DOHH2 (cell line): ENCODE measurements around the gene DYNC1I1.

Source experiments
- H3F3A ChIP-seq: fragments of 200-600 bp; sonication (generic), shearing (Covaris generic); 2 replicates; pipeline ENCODE4 v1.6.0; 2016; ENCODE audit warnings: antibody characterized with exemption, mild to moderate bottlenecking; ENCODE audit not compliant: control insufficient read depth, insufficient read depth
- H3K27ac ChIP-seq: fragments of 200-600 bp; sonication (generic); 2 replicates; pipeline ENCODE4 v1.5.1; 2014; ENCODE audit warnings: low read depth, mild to moderate bottlenecking, low read length, moderate library complexity
- H3K27me3 ChIP-seq: fragments of 200-600 bp; sonication (generic); 2 replicates; pipeline ENCODE4 v1.6.1; 2014; ENCODE audit warnings: mild to moderate bottlenecking, low read length, mixed read lengths; ENCODE audit not compliant: control insufficient read depth
- H3K36me3 ChIP-seq: fragments of 200-600 bp; sonication (generic); 2 replicates; pipeline ENCODE4 v1.6.1; 2014; ENCODE audit warnings: mild to moderate bottlenecking, low read length, moderate library complexity, mixed read lengths; ENCODE audit not compliant: control insufficient read depth
- H3K4me1 ChIP-seq: fragments of 200-600 bp; sonication (generic); 2 replicates; pipeline ENCODE4 v1.6.1; 2014; ENCODE audit warnings: mild to moderate bottlenecking, low read length, mixed read lengths; ENCODE audit not compliant: control insufficient read depth
- H3K4me2 ChIP-seq: fragments of 200-600 bp; sonication (generic); 2 replicates; pipeline ENCODE4 v1.6.0; 2014; ENCODE audit warnings: mild to moderate bottlenecking, low read length, moderate library complexity
- H3K4me3 ChIP-seq: fragments of 200-600 bp; sonication (generic); 2 replicates; pipeline ENCODE4 v1.5.1; 2014; ENCODE audit warnings: mild to moderate bottlenecking, low read length, mixed read lengths
- H3K79me2 ChIP-seq: fragments of 200-600 bp; sonication (generic); 2 replicates; pipeline ENCODE4 v1.6.1; 2014; ENCODE audit warnings: mild to moderate bottlenecking, low read length, mixed read lengths; ENCODE audit not compliant: control insufficient read depth
- H3K9me2 ChIP-seq: fragments of 200-600 bp; sonication (generic); replicated peaks from 2 replicates; pipeline ENCODE4 v1.6.1; 2014; ENCODE audit warnings: mild to moderate bottlenecking, low read length, mixed read lengths; ENCODE audit not compliant: control insufficient read depth
- H3K9me3 ChIP-seq: fragments of 200-600 bp; sonication (generic); 2 replicates; pipeline ENCODE4 v1.6.1; 2014; ENCODE audit warnings: antibody characterized with exemption, low read length, mixed read lengths; ENCODE audit not compliant: control insufficient read depth, insufficient read depth
- H4K20me1 ChIP-seq: fragments of 200-600 bp; sonication (generic); 2 replicates; pipeline ENCODE4 v1.6.0; 2014; ENCODE audit warnings: low read depth, mild to moderate bottlenecking, antibody characterized with exemption, low read length, moderate library complexity; ENCODE audit not compliant: control insufficient read depth, insufficient read depth
- EZH2phosphoT487 ChIP-seq: fragments of 200-600 bp; sonication (generic); IDR thresholded peaks from 2 replicates; pipeline ENCODE4 v1.6.1; 2017; ENCODE audit warnings: borderline replicate concordance, mild to moderate bottlenecking, antibody characterized with exemption, low read length, moderate library complexity, mixed read lengths
- TF ChIP-seq, protein P1 (sequence below): fragments of 200-600 bp; sonication (generic); IDR thresholded peaks from one replicate; pipeline ENCODE4 v1.5.1; 2014; ENCODE audit warnings: antibody characterized with exemption, mild to moderate bottlenecking, low read depth, low read length; ENCODE audit not compliant: poor library complexity, severe bottlenecking

The DYNC1I1 gene

DNA sequence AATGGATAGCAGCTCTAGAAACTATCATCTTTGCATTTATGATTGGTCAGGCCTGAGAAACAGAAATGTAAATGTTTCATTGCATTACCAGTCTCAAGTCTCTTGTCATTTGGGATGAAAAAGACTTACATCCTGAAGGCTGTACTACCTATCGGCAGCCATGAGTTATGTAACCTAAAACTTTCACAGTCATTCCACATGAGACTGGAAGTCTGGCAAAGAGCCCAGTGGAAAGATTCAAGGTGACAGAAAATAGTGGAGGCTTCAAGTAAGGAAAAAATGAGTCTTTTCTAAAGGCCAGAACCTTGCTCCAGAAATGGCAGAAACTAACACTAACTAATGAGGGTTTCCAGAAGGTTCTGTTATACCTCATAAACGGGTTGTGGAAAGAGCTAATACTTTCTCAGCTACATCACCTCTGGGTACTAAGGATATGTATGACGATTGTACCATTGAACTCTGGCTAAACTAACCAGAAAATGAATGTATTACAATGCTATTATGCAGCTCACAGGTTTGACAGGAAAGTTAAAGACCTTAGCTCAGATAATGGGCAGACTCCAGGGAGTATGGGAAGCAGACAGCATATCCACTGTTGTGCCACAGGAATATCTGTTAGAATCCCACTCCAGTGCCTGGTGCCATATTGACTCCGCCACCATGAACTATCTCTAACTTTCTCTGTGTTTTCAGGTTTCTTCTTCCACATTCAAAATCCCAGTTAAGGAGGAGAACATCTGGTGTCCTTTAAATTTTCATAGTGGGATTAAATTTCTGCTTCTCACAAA, 41.7 kb upstream of the DYNC1I1 start:
- no peaks in the 10 kb centered on the region for H3K79me2 ChIP-seq
- H3F3A ChIP-seq: no peaks in the 10 kb centered on the region
- H3K4me1 ChIP-seq: no peaks in the 10 kb centered on the region
- no peak for TF ChIP-seq EZH2phosphoT487
- TF ChIP-seq, protein P1, sequence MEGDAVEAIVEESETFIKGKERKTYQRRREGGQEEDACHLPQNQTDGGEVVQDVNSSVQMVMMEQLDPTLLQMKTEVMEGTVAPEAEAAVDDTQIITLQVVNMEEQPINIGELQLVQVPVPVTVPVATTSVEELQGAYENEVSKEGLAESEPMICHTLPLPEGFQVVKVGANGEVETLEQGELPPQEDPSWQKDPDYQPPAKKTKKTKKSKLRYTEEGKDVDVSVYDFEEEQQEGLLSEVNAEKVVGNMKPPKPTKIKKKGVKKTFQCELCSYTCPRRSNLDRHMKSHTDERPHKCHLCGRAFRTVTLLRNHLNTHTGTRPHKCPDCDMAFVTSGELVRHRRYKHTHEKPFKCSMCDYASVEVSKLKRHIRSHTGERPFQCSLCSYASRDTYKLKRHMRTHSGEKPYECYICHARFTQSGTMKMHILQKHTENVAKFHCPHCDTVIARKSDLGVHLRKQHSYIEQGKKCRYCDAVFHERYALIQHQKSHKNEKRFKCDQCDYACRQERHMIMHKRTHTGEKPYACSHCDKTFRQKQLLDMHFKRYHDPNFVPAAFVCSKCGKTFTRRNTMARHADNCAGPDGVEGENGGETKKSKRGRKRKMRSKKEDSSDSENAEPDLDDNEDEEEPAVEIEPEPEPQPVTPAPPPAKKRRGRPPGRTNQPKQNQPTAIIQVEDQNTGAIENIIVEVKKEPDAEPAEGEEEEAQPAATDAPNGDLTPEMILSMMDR: no peak
- H3K27me3 ChIP-seq: no peaks in the 10 kb centered on the region
- H3K9me3 ChIP-seq: no peaks in the 10 kb centered on the region
- H3K27ac ChIP-seq: no peak overlapping the region
- no peaks in the 10 kb centered on the region for H3K36me3 ChIP-seq
- no peaks in the 10 kb centered on the region for H4K20me1 ChIP-seq
- H3K4me3 ChIP-seq: no peak overlapping the region
- no peaks in the 10 kb centered on the region for H3K9me2 ChIP-seq
- no peak overlapping the region for H3K4me2 ChIP-seq

DNA sequence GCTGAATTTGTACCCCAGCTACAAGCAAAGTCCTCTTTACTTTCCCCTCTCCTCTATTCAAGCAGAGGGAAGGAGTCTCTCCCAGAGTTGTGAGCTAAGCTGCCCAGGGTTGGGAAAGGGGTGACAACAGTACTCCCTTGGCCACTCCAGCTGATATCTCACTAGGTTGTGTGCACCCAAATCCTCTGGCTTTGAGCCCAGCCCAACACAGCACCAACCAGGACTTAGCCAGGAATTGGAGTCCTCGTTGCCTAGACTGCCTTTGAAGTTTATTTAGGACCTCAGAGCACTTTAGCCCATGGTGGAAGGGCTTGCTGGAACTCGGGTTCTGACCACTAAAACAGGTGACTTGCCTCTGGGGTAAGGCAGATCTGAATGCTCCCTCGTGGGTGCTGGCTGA, 35.7 kb upstream of the DYNC1I1 start:
- TF ChIP-seq, protein P1: no peak
- TF ChIP-seq EZH2phosphoT487: no peak
- no peak overlapping the region for H3K4me3 ChIP-seq
- no peaks in the 10 kb centered on the region for H3K4me1 ChIP-seq
- H3K36me3 ChIP-seq: no peaks in the 10 kb centered on the region
- no peaks in the 10 kb centered on the region for H3F3A ChIP-seq
- no peak overlapping the region for H3K27ac ChIP-seq
- no peaks in the 10 kb centered on the region for H3K9me3 ChIP-seq
- H3K27me3 ChIP-seq: no peaks in the 10 kb centered on the region
- H3K9me2 ChIP-seq: no peaks in the 10 kb centered on the region
- H3K79me2 ChIP-seq: no peaks in the 10 kb centered on the region
- H3K4me2 ChIP-seq: no peak overlapping the region
- H4K20me1 ChIP-seq: no peaks in the 10 kb centered on the region

DNA sequence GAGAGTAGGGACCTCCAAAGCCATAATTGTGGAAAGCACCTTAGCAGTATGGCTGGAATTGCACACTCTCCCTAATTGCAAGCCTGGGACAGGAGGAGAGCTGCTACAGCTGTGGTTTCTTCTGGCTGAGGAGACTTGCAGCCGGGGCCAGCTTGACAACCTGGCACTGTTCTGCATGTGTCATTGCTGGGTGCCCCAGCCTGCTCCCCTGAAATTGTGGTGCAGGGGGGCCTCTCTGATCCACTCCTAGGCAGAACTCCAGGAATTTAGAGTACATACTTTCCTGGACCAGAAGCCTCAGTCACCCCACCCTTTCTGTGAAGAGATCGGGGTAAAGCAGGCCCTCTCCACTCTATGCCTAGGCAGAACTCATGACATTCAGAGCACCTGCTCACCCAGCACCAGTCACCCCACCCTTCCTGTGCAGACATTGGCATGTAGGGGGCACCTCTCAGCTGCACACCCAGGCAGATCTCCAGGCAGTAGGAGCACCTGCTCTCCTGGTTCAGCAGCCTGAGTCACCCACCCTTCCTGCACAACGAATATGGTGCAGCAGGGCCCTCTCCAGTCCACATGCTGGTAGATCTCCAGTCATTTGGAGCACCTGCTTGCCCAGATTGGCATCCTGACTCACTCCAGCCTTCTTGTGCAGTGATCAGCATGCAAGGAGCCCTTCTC, 34.4 kb upstream of the DYNC1I1 start:
- no peaks in the 10 kb centered on the region for H3K36me3 ChIP-seq
- TF ChIP-seq EZH2phosphoT487: no peak
- TF ChIP-seq, protein P1: no peak
- H3K4me3 ChIP-seq: no peak overlapping the region
- no peaks in the 10 kb centered on the region for H4K20me1 ChIP-seq
- no peaks in the 10 kb centered on the region for H3K9me3 ChIP-seq
- H3F3A ChIP-seq: no peaks in the 10 kb centered on the region
- no peaks in the 10 kb centered on the region for H3K9me2 ChIP-seq
- H3K27ac ChIP-seq: no peak overlapping the region
- no peaks in the 10 kb centered on the region for H3K27me3 ChIP-seq
- H3K4me1 ChIP-seq: no peaks in the 10 kb centered on the region
- H3K4me2 ChIP-seq: no peak overlapping the region
- H3K79me2 ChIP-seq: no peaks in the 10 kb centered on the region
